HG03469 (cell line): Measurements from ENCODE around the gene RFC5.

ENCODE experiments used
- ATAC-seq: cut with Tn5 transposase; IDR thresholded peaks from one replicate; pipeline ENCODE4 v1.9.1; 2021; ENCODE audit warnings: mild to moderate bottlenecking, moderate library complexity, moderate number of reproducible peaks; ENCODE audit not compliant: unreplicated experiment

Gene RFC5

DNA sequence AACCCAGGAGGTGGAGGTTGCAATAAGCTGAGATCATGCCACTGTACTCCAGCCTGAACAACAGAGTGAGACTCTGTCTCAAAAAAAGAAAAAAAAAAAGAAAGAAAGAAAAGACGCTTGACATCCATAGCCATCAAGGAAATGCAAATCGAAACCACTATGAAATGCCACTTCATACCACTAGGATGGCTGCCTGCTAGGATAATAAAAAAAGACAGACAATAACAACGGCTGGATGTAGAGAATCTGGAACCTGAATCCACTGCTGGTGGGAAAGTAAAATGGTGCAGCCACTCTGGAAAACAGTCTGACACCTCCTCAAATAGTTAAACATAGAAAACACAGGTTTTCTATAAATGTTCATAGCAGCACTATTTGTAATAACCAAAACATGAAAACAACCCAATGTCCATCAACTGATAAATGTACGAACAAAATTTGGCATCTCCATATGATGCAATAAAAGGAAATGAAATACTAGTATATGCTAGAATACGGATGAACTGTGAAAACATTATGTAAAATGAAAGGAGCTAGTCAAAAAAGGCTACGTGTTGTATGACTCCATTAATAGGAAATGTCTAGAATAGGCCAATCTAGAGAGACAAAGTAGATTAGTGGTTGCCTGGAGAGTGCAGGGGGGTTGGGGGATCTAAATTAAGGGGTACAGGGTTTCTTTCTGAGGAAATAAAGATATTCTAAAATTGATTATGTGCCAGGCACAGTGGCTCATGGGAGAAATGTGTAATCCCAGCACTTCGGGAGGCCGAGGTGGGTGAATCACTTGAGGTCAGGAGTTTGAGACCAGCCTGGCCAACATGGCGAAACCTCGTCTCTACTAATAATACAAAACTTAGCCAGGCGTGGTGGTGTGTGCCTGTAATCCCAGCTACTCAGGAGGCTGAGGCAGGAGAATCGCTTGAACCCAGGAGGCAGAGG lies 34.7 kb downstream of the RFC5 start:
- ATAC-seq, result no peak

DNA sequence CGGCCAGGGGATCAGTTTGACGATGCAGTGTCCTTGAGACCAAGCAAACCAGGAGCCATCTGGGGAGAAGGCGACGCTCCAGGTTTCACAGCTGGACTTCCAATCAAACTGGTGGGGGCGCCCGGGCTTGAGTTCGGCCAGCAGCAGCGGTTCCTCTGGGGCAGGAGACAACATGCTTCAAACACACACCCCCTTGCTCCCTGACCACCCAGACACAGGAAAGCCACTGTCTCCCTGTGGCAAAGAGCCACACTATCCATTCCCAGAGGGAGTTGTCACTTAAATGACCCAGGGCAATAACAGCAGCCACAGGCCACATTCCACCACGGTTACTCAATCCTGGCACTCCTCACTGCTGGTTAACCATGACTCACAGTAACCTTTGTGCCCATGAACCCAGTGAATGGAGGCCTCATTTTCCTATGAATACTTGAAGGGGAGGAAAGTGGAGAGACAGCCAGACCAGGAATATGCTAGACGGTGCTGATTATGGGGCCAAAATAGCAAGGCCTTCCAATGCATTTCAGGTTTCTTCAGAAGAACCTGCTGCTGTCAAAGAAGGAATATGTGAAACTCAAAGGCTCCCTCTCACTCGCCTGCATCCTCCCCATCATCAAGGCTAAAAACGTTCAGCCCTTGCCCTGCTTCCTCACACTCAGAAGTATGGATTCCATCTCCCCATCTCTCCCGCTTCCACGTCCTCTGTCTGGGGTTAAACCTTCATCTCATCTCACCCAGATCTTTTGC lies 36.0 kb downstream of the RFC5 start:
- ATAC-seq, result no peak

DNA sequence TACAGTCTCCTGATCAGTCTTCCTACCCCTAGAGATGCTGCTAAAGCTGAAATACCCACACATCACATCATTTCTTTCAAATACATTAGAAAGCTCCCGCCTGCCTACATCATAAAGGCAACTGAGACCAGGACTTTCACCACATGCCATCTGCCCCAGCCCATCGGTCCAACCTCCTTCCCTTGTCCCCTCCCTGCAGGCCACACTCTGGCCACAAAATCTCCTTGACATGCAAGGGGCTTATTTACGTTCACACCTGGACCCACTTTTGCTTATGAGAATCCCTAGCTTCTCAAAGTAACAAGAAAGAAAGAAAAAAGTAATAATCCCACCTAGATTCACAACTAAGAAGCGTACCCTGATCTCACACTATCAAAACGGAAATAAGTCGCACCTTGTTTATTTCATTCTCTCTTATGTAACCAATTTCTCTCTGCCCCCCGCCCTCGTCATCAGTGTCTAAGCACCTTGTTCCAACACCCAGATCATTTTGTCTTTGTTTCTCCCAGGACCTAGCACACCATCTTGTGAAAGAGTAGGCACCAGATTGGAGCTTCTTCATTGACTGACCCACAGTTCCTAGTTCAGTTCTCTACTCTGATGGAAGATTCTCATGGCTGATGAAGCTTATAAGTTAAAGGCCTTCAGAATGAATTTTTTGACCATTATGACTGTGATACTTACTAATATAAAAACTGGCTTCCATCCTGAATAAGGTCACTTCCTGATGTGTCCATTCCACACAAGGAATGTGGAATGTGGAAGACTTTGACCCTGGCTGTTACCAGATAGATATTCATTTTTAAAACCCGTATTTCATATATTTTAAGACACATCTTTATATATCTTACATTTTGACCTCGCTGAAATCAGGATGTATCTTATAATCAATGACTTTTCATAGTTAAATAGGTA lies 36.8 kb downstream of the RFC5 start:
- ATAC-seq, result no peak

DNA sequence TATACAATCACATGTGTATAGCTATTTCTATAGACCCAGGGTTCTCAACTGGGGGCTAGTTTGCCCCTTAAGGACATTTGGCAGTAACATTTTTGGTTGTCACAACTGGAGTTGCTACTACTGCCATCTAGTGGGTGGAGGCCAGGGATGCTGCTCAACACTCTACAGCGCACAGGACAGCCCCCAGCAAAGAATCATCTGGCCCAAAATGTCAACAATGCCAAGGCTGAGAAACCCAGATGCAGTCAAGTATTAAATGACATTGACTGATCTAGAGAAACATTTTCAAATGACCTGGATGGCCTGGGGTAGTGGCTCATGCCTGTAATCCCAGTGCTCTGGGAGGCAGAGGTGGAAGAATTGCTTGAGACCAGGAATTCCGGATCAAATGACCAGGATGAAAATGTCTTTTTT lies 38.6 kb downstream of the RFC5 start:
- no peak for ATAC-seq

DNA sequence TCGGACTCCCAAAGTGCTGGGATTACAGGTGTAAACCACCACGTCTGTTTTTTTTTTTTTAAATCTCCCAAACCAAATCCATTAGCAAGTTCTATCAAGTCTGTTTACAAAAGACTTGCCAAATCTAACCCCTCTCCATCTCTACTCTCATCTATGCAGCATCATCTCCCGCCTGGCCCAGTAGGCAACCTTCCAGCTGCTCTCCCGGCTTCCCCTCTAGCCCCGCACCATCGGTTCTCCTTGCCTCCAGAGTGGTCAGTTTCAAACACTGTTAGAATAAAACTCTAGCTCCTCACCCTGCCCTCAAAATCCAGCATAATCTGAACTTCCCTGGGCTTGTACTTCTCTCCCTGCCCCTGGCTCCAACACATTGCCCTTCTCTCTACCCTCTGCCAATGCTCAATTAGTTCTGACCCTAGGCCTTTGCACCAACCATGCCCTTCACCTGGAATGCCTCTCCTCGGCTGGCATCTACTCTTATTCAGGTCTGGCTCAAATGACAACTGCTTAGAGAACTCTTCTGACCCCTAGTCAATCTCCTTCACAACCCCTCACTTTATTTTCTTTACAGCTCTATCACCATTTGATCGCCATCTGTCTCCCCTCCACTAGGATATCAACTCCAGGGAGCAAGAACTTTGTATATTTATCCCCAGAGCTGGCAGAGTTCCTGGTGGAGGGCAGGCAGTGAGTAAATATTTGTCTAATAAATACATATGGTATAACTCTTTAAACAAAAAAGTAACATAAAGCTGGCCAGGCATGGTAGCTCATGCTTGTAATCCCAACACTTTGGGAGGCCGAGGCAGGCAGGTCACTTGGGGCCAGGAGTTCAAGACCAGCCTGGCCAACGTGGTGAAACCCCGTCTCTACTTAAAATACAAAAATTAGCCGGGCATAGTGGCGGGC lies 39.6 kb downstream of the RFC5 start:
- ATAC-seq, result no peak

DNA sequence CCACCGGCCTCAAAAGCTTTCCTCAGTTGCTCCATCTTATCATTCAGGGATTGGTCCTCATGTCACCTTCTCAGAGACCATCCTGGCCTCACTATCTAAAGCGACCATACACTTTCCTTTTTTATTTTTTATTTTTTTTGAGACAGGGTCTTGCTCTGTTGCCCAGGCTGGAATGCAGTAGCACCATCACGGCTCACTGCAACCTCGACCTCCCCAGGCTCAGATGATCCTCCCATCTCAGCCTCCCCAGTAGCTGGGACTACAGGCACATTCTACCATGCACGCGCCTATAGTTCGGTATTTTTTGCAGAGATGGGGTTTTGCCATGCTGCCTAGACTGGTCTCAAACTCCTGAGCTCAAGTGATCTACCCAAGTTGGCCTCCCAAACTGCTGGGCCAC lies 41.7 kb downstream of the RFC5 start:
- no peak for ATAC-seq

DNA sequence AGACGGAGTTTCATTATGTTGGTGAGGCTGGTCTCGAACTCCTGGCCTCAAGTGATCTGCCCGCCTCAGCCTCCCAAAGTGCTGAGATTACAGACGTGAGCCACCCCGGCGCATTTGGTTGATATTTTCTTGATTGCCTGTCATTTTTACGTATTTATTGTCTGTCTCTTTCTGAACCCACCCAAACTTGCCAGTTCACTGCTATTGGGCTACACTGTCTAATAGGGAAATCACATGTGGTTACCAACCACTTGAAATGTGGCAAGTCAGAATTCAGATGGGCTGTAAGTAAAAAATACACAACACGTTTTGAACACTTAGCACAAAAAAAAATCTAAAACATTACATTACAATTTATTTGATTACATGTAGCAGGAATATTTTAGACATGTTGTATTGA lies 42.4 kb downstream of the RFC5 start:
- no peak for ATAC-seq

DNA sequence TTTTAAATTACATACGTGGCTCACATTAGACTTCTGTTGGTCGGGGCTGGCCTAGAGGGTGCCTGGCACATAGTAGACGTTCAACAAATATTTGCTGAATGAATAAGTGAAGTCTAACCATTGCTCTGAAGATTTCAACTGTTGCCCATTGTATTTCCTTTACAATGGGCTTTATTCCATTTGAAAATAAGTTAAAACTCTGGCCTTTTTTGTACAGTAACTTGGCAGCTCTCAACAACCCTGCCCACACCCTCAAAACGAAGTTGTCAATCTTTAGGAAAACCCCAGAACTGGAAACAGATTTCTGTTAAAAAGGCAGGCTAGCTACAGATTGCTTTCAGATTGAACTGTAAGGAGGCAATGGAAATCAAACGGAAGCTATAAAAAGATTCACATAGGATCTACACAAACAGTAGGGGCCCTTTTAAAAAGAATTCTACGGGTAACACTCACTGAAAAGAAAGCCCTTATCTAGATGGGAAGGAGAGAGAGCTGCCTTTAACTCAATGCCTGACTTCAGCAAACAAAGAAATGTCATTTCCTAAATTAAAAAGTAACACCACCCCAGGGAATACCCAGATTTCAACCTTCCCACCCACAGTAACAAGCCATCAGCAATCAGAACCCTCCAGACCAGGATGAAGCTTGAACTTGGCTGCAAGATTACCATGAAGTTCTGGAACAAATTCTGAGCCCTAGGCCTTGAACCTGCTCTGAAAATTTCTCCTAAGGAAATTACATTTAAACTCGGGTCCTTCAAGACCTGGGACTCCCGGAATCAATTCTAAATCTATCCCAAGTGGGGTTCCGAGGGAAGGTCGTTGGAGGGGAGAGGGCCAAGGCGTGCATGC lies 43.1 kb downstream of the RFC5 start:
- no peak for ATAC-seq

DNA sequence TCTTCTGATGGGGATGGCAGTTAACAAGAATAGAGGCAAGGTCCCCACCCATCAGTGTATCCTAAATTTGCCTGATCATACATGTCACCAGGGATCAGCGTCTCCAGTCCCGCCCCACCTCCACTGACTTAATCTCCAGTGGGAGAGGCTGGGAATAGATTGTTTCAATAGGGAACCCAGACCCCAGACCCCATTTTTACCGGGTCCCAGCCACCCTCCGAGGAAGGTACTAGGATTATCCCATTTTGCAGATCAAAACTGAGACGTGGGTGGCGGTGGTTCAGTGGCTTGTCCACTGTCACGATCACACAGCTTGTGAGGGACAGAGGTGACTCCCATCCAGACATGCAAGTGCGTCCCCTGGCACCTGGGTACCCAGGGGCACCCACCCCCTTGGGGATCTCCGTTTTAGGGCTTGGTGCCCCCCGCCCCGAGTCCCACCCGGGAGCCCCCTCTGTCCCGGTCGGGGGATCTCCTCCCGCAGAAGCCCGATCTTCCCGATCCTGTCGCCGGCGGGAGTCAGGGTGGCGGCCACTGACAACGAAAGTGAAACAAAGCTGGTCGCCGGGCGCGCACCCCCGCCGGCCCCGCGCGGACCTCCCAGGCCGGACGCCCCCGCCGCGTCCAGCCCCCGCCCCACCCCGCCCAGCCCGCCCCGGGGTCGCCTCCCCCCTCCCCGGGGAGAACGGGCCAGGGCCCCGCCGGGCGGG lies 44.0 kb downstream of the RFC5 start:
- ATAC-seq, result no peak

DNA sequence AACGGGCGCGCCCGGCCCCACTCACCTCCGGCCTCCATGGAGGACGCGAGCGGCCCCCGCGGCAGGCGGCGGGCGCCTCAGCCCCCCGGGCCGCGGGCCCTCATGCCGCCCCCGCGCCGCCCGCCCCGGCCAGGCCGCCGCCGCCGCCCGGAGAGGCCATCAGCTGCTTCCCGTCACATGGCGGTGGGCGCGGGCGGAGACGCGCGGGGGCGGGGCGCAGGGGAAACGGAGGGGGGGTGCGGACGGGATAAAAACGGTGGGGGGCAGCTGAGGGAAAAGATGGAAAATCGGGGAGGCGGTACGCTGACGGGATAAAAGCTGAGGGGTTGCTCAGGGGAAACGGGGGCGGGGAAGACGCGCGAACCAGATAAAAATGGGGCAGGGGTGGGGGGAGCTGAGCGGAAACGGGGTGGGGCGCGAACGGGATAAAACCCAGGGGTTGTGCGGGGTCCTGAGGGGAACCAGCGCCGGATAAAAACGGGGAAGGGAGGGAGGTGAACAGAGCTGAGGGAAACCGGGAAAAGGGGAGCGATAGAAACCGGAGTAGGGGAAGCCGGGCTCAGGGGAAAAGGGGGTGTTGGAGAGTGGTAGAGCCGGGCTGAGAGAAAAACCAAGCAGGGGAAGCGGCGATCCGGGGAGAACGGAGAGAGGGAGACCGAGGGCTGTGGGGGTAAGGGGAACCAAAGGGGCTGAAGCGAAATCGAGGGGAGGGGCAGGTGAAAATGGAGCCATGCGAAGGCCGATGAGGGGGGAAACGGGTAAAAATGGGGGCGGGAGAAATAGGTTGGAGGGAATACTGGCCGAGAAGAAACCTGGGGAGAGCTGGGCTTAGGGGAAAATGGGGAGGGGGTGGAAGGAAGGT lies 44.7 kb downstream of the RFC5 start, which contains the start of gene WSB2:
Gene WSB2 (minus strand): TSS at position 169 of the 862 bp plus-strand sequence. CDS start 131 bp downstream, at position 38.
- ATAC-seq, result no peak

DNA sequence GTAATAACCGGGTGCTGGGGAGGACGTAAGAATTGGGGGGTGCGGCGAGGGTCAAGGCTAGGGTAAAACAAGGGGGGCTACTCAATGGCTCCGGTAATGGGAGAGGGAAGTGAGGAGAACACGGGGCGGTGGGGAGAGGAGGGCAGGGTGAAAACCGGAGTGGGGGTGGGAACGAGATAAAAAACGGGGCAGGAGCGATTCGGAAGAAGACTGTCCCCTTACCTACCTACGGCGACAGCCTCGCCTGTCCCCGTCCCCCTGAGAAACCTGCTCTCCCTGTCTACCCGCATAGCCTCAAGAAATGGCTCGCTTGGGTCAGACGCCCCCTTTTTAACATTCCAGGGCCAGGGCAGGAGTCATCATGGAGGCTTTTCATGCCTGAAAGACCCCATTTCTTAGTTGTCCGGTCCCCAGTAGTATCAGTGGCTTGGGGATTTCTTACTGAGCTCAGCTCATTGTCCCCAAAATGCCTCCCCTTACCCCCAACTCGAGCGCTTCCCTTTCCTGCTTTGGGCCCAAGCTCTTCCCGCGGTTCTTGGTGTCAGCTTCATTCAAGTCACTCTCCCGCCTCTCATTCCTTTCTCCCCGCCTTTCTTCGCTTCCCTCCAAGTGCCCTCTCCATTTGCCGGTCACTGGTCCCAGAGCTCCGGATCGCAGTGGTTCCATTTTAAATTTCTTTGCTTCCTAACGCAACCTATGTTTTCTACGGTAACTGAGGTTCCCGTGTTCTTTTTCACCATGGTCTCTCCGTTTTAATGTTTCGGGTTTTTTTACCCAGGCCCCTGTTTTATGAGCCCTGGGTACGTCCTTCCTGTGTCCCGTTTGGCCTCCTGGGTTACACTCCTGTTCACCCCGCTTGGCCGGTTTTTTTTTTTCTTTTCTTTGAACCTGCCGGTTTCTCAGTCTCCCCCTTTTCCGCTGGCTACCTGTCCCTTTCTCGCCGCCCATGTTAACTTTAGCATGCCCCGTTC lies 45.7 kb downstream of the RFC5 start:
- no peak for ATAC-seq

DNA sequence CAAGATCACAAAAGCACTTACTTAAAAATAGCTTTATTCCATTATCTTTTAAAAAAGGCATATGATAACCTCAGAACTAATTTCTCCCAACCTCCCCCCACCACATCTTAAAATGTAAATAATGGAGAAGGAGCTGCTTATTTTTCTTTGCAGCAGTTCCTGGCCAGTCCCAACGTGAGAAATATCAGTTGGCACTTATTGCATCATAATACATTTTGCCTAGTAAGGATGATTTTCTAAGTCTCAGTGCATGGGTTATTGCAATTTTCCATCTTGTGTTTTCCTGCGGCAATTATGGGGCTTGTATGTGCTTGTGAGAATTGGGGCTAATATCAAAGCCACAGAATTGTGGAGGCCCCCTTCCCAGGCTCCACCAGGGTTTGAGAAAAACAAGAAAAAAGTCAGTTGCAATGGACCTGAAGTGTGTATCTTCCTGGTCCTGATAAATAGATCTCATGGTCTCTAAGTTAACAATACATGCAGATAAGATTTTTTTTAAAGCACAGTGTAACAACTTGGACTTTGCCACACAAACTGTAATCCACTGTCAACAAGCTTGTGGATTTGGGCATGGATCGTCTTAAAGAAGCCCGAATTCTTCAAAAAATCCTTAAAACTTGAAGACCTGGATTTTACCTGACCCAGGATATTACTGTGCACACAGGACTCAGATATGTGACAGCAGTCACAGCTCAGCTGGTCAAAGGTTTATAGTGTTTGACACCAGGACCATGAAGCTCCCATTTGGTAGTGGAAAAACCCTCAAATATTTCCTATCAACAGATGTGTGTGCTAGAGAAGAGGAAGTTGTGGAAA lies 47.3 kb downstream of the RFC5 start:
- ATAC-seq, result no peak

DNA sequence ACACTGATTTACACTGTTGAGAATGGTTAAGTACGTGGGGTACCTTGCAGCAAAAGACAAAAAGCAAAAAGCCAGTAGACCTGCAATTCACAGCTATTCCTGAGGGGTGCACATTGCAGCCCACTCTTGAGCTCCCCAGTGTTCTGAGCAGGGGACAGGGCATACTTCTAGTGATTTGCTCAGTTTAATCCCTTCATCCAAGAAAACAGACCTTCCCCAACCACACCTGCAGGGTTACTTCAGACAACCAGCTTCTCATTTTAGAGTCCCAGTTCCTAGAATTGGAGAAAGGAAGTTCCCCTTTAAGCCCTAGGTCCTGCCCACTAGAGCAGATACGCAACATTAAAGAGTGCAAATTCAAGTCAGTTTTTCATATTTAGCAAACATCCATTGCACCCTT lies 48.1 kb downstream of the RFC5 start:
- ATAC-seq, result no peak

DNA sequence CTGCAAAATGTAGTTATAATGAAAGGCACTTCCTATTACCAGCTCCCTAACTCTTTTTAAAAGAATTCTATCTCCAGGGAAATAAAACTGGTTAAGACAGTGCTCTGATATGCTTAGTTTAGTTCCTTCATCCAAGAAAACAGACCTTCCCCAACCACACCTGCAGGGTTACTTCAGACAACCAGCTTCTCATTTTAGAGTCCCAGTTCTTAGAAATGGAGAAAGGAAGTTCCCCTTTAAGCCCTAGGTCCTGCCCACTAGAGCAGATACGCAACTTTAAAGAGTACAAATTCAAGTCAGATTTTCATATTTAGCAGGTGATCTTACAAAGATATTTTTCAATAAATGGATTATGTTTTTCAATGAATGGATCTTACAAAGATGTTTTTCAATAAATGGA lies 48.9 kb downstream of the RFC5 start:
- no peak for ATAC-seq

DNA sequence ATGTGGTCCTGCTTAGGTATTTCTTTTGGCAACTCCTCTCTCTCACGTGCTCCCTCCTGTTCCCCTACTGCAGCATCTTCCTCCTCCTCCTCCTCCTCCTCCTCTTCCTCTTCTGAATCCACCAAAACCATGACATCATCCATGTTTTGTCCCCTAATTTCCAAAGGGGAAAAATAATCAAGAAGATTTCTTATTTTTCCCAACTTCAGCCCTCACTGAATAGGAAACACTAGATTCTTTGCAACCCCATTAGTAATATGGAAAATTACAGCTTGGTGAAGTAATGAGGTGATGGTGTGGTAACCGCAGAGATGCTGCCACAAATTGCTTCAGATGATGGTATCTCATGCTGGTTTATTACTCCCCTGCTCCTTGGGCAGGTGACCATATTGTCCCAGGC lies 51.9 kb downstream of the RFC5 start:
- no peak for ATAC-seq
